Calu3 (cell line): ENCODE results near the gene PARVG. TPM values are rescaled to one million over a fixed set of nuclear protein-coding genes. Genes with fewer than 3 reads are reported as not detected.
"Not testable (repeated sequence)": the region's sequence is repeated elsewhere in the genome, so short reads cannot be mapped to it uniquely, and the experiment has no call there.

Experiments
- BruUV-seq: library from RNA; stranded (reverse); fragments of 400-500 nt; replicated peaks from 2 replicates; lab custom pipeline; 2021; lab: Mats Ljungman, UMichigan
- CTCF ChIA-PET: fragments of 300-600 bp; sonication (Branson Sonifier 250); formaldehyde crosslinking; loops from one replicate; lab custom pipeline; 2022; ENCODE audit warnings: antibody characterized with exemption; lab: Charles Lee
- DNase-seq: peaks from one replicate; pipeline ENCODE4 v3.0.0; 2022
- H3K27ac Mint-ChIP-seq: one replicate; pipeline ENCODE4 v1.8.0; 2022; ENCODE audit warnings: mixed read lengths; ENCODE audit not compliant: unreplicated experiment
- H3K27me3 Mint-ChIP-seq: one replicate; pipeline ENCODE4 v1.8.0; 2022; ENCODE audit warnings: mixed read lengths; ENCODE audit not compliant: unreplicated experiment
- H3K36me3 Mint-ChIP-seq: one replicate; pipeline ENCODE4 v1.8.0; 2022; ENCODE audit warnings: mild to moderate bottlenecking, moderate library complexity, mixed read lengths; ENCODE audit not compliant: insufficient read depth, unreplicated experiment
- H3K4me1 Mint-ChIP-seq: one replicate; pipeline ENCODE4 v1.8.0; 2022; ENCODE audit warnings: mild to moderate bottlenecking, low read depth, mixed read lengths; ENCODE audit not compliant: unreplicated experiment
- H3K4me3 Mint-ChIP-seq: one replicate; pipeline ENCODE4 v1.8.0; 2022; ENCODE audit warnings: mild to moderate bottlenecking, low read depth, moderate library complexity, mixed read lengths; ENCODE audit not compliant: unreplicated experiment
- H3K9me3 Mint-ChIP-seq: one replicate; pipeline ENCODE4 v1.8.0; 2022; ENCODE audit warnings: low read depth, mixed read lengths; ENCODE audit not compliant: unreplicated experiment
- CTCF ChIP-seq: fragments of 200-600 bp; IDR thresholded peaks from one replicate; pipeline ENCODE4 v1.8.0; 2022; ENCODE audit warnings: antibody characterized with exemption; ENCODE audit not compliant: unreplicated experiment
- intact Hi-C: fragments of 100-400 bp; cut with micrococcal nuclease; formaldehyde crosslinking; loops from one replicate; pipeline ENCODE4 v1.10.0; 2022; ENCODE audit not compliant: unreplicated experiment
- total RNA-seq: library from RNA; stranded (reverse); gene quantifications from 2 replicates; pipeline ENCODE4 v1.2.3, GENCODE V29; 2022

PARVG gene
- total RNA-seq, 1 experiment from 2014 or later, result not detected

- no peak for TF ChIP-seq CTCF
- Mint-ChIP-seq H3K27ac (no peak overlapping the region), H3K9me3 (no peaks in the 10 kb centered on the region), H3K36me3 (no peaks in the 10 kb centered on the region), H3K27me3 (peaks cover 61% of the 10 kb centered on the region), H3K4me3 (no peak overlapping the region), H3K4me1 (no peaks in the 10 kb centered on the region)
- no peak for DNase-seq
- CTCF ChIA-PET, result no interaction called here
- intact Hi-C loops, result no loop called here
- no TSS peak for BruUV-seq
Measured at GRCh38 chr22:44225812-44226211, 45.1 kb downstream of the PARVG start.

- no peaks in the 10 kb centered on the region for H3K4me1 Mint-ChIP-seq
- CTCF ChIA-PET, result no interaction called here
- no peak overlapping the region for H3K27ac Mint-ChIP-seq
- no peaks in the 10 kb centered on the region for H3K36me3 Mint-ChIP-seq
- H3K27me3 Mint-ChIP-seq, result peaks cover 37% of the 10 kb centered on the region
- TF ChIP-seq CTCF, result no peak
- no peaks in the 10 kb centered on the region for H3K9me3 Mint-ChIP-seq
- no TSS peak for BruUV-seq
- no peak overlapping the region for H3K4me3 Mint-ChIP-seq
- no peak for DNase-seq
- intact Hi-C loops, result no loop called here
Measured at GRCh38 chr22:44229331-44229730, 48.6 kb downstream of the PARVG start.

GRCh38 chr22:44229809-44230208, 49.1 kb downstream of the PARVG start:
- Mint-ChIP-seq H3K9me3 (no peaks in the 10 kb centered on the region), H3K4me3 (no peak overlapping the region), H3K27me3 (peaks cover 32% of the 10 kb centered on the region), H3K27ac (no peak overlapping the region), H3K4me1 (no peaks in the 10 kb centered on the region), H3K36me3 (no peaks in the 10 kb centered on the region)
- TF ChIP-seq CTCF, result no peak
- BruUV-seq, result no TSS peak
- intact Hi-C loops, result no loop called here
- CTCF ChIA-PET, result no interaction called here
- no peak for DNase-seq

- H3K27me3 Mint-ChIP-seq, result peaks cover 18% of the 10 kb centered on the region
- CTCF ChIA-PET, result interaction anchor here (0.6 kb wide), 1 partner anchor 28 kb away, joined by 4 read pairs; no protein-coding TSS in a partner anchor
- no peak for DNase-seq
- H3K4me1 Mint-ChIP-seq, result no peaks in the 10 kb centered on the region
- H3K4me3 Mint-ChIP-seq, result no peak overlapping the region
- no peak overlapping the region for H3K27ac Mint-ChIP-seq
- no peaks in the 10 kb centered on the region for H3K36me3 Mint-ChIP-seq
- TF ChIP-seq CTCF, result no peak
- H3K9me3 Mint-ChIP-seq, result no peaks in the 10 kb centered on the region
- intact Hi-C loops, result no loop called here
- no TSS peak for BruUV-seq
Measured at GRCh38 chr22:44231233-44231632, 50.5 kb downstream of the PARVG start.

- H3K36me3 Mint-ChIP-seq, DNase-seq, intact Hi-C loops, BruUV-seq, CTCF ChIA-PET, H3K4me3 Mint-ChIP-seq, H3K27ac Mint-ChIP-seq, H3K4me1 Mint-ChIP-seq, H3K9me3 Mint-ChIP-seq: not testable (repeated sequence)
- peaks cover 27% of the 10 kb centered on the region for H3K27me3 Mint-ChIP-seq
Measured at GRCh38 chr22:44234372-44234771, 53.6 kb downstream of the PARVG start.
